HFF-Myc (cell line): ENCODE results near the gene PAIP1.

Experiments used
- DNase-seq: peaks from one replicate; pipeline ENCODE4 v3.0.0-alpha.2; 2011; ENCODE audit warnings: low read depth; ENCODE audit errors: extremely low read depth
- H3K4me3 ChIP-seq: replicated peaks from 2 replicates; pipeline ENCODE4 v1.5.1; 2011; ENCODE audit warnings: low read depth, mild to moderate bottlenecking, control low read depth, low read length
- TF ChIP-seq, protein P1 (sequence below): IDR thresholded peaks from 2 replicates; pipeline ENCODE4 v1.5.1; 2012; ENCODE audit warnings: mild to moderate bottlenecking, low read depth, low read length, control low read depth; ENCODE audit errors: missing control alignments

PAIP1 gene

DNA sequence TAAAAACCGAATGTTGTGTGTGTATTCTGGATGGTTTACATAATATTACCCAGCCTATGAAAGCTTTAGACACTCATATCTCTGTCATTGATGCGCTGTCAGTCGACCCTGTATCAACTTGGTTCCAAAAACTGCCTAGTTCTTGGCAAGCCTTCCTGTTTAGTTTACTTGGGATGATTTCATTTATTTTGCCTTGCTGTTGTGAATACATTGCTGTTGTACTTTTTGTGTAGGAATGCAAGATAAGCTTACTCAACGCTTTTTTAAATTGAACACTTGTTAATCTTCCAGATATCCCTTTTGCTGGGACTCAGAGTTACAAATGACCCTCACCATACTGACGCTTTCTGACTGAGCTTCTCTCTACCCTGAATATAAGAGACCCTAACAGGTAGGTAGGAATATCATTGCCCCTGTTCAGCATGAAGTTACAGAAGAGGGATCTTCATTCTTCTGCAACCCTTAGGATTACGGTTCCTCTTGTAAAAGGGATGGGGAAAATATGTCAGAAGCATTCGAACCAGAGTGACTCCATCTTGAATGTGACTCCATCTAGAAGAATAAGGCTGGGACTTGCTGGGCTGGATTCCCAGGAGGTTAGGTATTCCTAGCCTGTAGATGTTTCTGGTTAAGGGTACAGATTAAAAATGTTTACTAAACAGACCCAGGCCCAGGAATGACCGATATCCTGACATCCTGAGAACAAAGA lies 13.7 kb upstream of the PAIP1 start:
- TF ChIP-seq, protein P1, sequence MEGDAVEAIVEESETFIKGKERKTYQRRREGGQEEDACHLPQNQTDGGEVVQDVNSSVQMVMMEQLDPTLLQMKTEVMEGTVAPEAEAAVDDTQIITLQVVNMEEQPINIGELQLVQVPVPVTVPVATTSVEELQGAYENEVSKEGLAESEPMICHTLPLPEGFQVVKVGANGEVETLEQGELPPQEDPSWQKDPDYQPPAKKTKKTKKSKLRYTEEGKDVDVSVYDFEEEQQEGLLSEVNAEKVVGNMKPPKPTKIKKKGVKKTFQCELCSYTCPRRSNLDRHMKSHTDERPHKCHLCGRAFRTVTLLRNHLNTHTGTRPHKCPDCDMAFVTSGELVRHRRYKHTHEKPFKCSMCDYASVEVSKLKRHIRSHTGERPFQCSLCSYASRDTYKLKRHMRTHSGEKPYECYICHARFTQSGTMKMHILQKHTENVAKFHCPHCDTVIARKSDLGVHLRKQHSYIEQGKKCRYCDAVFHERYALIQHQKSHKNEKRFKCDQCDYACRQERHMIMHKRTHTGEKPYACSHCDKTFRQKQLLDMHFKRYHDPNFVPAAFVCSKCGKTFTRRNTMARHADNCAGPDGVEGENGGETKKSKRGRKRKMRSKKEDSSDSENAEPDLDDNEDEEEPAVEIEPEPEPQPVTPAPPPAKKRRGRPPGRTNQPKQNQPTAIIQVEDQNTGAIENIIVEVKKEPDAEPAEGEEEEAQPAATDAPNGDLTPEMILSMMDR = no peak
- DNase-seq = no peak
- no peak overlapping the region for H3K4me3 ChIP-seq

DNA sequence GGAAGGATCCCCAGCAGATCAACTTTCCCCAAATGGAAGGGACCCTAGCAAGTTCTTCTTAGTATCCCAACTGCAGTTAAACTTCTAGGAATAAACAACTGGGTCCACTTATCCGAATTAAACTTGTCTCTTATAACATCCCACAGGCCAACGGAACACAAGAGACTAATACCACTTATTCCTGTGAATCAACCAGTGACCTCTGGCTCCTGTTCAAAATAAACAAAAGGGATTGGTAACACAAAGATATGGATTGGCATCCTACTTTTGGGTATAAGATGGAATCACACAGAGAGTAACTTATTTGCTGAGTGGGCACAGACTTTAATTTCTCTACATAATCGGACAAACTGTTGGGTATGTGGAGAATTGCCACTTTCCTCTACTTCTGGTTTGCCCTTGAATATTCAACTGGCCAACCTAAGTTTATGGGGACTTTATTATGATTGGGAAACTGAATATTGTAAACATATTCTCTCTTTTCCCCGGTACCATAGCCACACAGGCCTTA lies 12.4 kb upstream of the PAIP1 start:
- no peak for DNase-seq
- TF ChIP-seq, protein P1 = no peak
- H3K4me3 ChIP-seq = no peak overlapping the region

DNA sequence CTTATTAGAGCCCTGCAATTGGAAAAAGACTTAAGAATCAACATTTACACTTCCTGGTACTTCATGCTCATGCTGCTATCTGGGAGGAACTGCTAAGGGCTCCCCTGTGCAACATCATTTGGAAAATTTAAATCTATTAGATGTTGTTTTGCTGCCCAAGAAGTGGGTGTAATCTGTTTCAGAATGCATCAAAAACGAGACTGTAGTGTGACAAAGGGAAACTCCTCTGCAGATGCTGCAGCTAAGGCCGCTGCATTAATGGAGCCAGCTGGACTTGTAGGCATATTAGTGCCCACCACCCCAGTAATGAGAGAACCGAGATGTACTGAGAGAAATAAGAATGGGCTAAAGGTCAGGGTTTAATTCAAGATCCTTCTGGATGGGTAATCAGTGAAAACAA lies 11.1 kb upstream of the PAIP1 start:
- DNase-seq = no peak
- TF ChIP-seq, protein P1 = no peak
- H3K4me3 ChIP-seq = no peak overlapping the region

DNA sequence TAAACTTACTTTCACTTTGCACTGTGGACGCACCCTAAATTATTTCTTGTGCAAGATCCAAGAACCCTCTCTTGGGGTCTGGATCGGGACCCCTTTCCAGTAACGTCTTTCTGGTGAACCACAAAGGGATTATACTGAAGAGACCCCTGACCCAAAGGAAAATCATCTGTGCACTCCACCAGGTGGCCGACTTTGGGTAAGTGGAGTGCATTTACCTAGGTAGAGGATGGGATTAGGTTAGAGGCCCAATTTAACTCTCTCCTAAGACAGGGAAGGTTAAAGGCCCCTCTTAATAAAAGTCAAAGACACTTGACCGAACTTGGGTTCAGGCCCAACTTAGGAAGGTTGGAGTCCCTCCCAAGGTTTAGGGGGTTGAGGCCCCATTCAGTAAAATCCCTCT lies 8.2 kb upstream of the PAIP1 start:
- no peak for DNase-seq
- no peak overlapping the region for H3K4me3 ChIP-seq
- TF ChIP-seq, protein P1 = no peak

DNA sequence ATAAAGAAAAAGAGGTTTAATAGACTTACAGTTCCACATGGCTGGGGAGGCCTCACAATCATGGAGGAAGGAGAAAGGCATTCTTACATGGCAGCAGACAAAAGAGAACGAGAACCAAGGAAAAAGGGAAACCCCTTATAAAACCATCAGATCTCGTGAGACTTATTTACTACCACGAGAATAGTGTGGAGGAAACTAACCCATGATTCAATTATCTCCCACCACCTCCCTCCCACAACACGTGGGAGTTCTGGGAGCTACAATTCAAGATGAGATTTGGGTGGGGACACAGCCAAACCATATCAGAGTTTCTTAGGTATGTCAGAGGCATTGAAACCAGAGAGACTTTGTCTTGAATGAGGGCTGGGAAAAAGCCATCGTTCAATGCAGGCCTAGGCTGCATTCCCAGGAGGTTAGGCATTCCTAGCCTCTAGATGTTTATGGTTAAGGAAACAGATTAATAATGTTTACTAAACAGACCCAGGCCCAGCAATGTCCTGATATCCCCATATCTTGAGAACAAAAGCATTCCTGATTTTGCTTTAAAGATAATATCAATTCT lies 7.5 kb upstream of the PAIP1 start:
- H3K4me3 ChIP-seq = no peak overlapping the region
- TF ChIP-seq, protein P1 = no peak
- no peak for DNase-seq

DNA sequence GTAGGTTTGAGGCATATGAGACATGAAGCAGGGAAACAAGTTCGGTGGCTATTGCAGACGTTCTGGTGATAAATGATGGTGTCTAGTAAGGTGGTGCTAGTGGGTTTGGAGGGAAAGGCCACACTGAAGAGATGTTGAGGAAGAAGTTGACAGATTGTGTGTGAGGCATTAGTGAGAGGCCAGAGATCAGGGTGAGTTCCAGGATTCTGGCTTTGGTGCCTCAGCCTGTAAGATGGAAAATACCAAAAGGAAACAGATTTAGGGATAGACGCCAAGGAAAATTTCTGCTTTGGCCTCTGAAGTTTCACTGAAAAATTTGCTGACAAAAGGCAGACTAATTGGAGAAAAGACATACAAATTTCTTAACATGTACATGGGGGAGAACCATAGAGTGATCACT lies 6.4 kb upstream of the PAIP1 start:
- no peak for DNase-seq
- TF ChIP-seq, protein P1 = no peak
- no peak overlapping the region for H3K4me3 ChIP-seq

DNA sequence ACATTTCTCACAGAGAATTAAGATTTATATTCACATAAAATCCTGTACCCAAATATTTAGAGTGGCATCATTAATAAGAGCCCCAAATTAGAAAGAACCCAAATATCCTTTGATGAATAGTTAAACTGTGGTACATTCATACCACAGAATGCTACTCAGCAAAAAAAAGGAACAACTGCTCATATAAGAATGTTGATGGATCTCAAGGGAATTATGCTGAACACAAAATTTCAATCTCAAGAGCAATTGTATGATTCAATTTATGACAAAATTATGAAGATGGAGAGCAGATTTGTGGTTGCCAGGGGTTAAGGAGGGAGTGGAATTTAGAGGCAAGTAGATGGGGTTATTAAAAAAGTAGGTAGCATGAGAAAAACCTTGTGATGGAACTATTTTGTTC lies 4.5 kb upstream of the PAIP1 start:
- DNase-seq = no peak
- H3K4me3 ChIP-seq = no peak overlapping the region
- TF ChIP-seq, protein P1 = no peak
